HepG2 (cell line): Measurements from ENCODE around the gene FKBP10. TPM values are rescaled to one million over a fixed set of nuclear protein-coding genes. Genes with fewer than 3 reads are reported as not detected.

Experiments used
- AHR ChIP-seq: IDR thresholded peaks from 2 replicates; pipeline ENCODE4 v1.6.1; 2018; ENCODE audit warnings: missing genetic modification reagents, missing compliant biosample characterization
- FOXK1 ChIP-seq: sonication (generic); formaldehyde crosslinking; IDR thresholded peaks from 2 replicates; pipeline ENCODE4 v1.4.0; 2020; ENCODE audit warnings: low read depth, missing genetic modification reagents, borderline replicate concordance
- HDAC1 ChIP-seq: sonication (generic); formaldehyde crosslinking; IDR thresholded peaks from 2 replicates; pipeline ENCODE4 v1.5.1; 2020; ENCODE audit warnings: mild to moderate bottlenecking, missing genetic modification reagents
- KLF16 ChIP-seq, 2 experiments: sonication (generic) in 1 of 2; formaldehyde crosslinking in 1 of 2; IDR thresholded peaks; 2 replicates each; pipeline versions ENCODE4 v1.6.1 to v1.8.0; 2016 to 2023; ENCODE audit warnings: missing genetic modification reagents in 2 of 2, missing compliant biosample characterization in 1 of 2
- MAF1 ChIP-seq: sonication (generic); formaldehyde crosslinking; IDR thresholded peaks from 2 replicates; pipeline ENCODE4 v1.5.0; 2020; ENCODE audit warnings: missing genetic modification reagents, borderline replicate concordance
- NAIF1 ChIP-seq: sonication (generic); formaldehyde crosslinking; IDR thresholded peaks from 2 replicates; pipeline ENCODE4 v1.5.0; 2020; ENCODE audit warnings: mild to moderate bottlenecking, missing genetic modification reagents, borderline replicate concordance
- PAF1 ChIP-seq: IDR thresholded peaks from 2 replicates; pipeline ENCODE4 v1.6.1; 2016; ENCODE audit warnings: missing genetic modification reagents, missing compliant biosample characterization
- SAFB2 ChIP-seq: sonication (generic); formaldehyde crosslinking; IDR thresholded peaks from 2 replicates; pipeline ENCODE4 v1.5.1; 2020; ENCODE audit warnings: missing genetic modification reagents, low read depth, mild to moderate bottlenecking, borderline replicate concordance
- TAF15 ChIP-seq: fragments of 200-400 bp; formaldehyde crosslinking; IDR thresholded peaks from one replicate; pipeline ENCODE4 v1.6.1; 2018; ENCODE audit warnings: mild to moderate bottlenecking, low read depth, low read length; ENCODE audit not compliant: poor library complexity, severe bottlenecking
- ZNF232 ChIP-seq: sonication (generic); formaldehyde crosslinking; IDR thresholded peaks from 2 replicates; pipeline ENCODE4 v1.4.0; 2020; ENCODE audit warnings: missing genetic modification reagents, borderline replicate concordance
- ZNF326 ChIP-seq: sonication (generic); formaldehyde crosslinking; IDR thresholded peaks from 2 replicates; pipeline ENCODE4 v1.4.0; 2020; ENCODE audit warnings: missing genetic modification reagents, borderline replicate concordance
- ZNF33B ChIP-seq: sonication (generic); formaldehyde crosslinking; IDR thresholded peaks from 2 replicates; pipeline ENCODE4 v1.5.1; 2020; ENCODE audit warnings: mild to moderate bottlenecking, missing genetic modification reagents
- ZNF605 ChIP-seq: sonication (generic); formaldehyde crosslinking; IDR thresholded peaks from 2 replicates; pipeline ENCODE4 v1.8.0; 2022; ENCODE audit warnings: mild to moderate bottlenecking, missing genetic modification reagents
- ZNF768 ChIP-seq: sonication (generic); formaldehyde crosslinking; IDR thresholded peaks from 2 replicates; pipeline ENCODE4 v1.4.0; 2020; ENCODE audit warnings: missing genetic modification reagents
- polyA plus RNA-seq, 8 experiments: library from polyadenylated mRNA; depleted of rRNA in 3 of 8; stranded (reverse) in 7 of 8; unstranded in 1 of 8; fragments of >200 nt; fragmentation: Illumina TruSeq in 4 of 8; extraction: Trizol in 4 of 8; gene quantifications; 2 replicates each; pipeline versions ENCODE4 v1.2.1 to v1.2.3, GENCODE V29; 2011 to 2016; ENCODE audit warnings: low read depth in 4 of 8, missing spikeins in 1 of 8, mixed read lengths in 1 of 8; ENCODE audit not compliant: insufficient read depth in 1 of 8
- total RNA-seq, 5 experiments: library from RNA; depleted of rRNA; stranded (reverse); fragments of >200 nt; fragmentation: Illumina TruSeq; extraction: Trizol; gene quantifications; 2 replicates each; pipeline ENCODE4 v1.2.3, GENCODE V29; 2016; ENCODE audit warnings: low read depth in 1 of 5
- TF ChIP-seq, protein P1 (sequence below): sonication (generic); formaldehyde crosslinking; IDR thresholded peaks from 2 replicates; pipeline ENCODE4 v1.8.0; 2022; ENCODE audit warnings: low read depth, missing genetic modification reagents
- TF ChIP-seq, protein P2 (sequence below): IDR thresholded peaks from 2 replicates; pipeline ENCODE4 v1.4.0; 2020; ENCODE audit warnings: mild to moderate bottlenecking, missing genetic modification reagents
- TF ChIP-seq, protein P3 (sequence below), 2 experiments: fragments of 450-650 bp in 1 of 2; sonication (generic) in 1 of 2; formaldehyde crosslinking; IDR thresholded peaks; 2 replicates each; pipeline versions ENCODE4 v1.5.0 to v1.8.0; 2020 to 2022; ENCODE audit warnings: mild to moderate bottlenecking in 1 of 2, missing genetic modification reagents in 1 of 2
- TF ChIP-seq, protein P4 (sequence below): sonication (generic); formaldehyde crosslinking; conservative IDR thresholded peaks from 2 replicates; pipeline ENCODE4 v1.8.0; 2022; ENCODE audit warnings: low read depth, missing genetic modification reagents
- TF ChIP-seq, protein P5 (sequence below): IDR thresholded peaks from 2 replicates; pipeline ENCODE4 v1.6.1; 2012; ENCODE audit warnings: low read length, improper control_type of control experiment

FKBP10 gene
- total and polyA plus RNA-seq, 2 of the 13 experiments (the other 11 are each of a cell fraction or from before 2014, with no cell fraction given): 149 to 573 TPM

DNA sequence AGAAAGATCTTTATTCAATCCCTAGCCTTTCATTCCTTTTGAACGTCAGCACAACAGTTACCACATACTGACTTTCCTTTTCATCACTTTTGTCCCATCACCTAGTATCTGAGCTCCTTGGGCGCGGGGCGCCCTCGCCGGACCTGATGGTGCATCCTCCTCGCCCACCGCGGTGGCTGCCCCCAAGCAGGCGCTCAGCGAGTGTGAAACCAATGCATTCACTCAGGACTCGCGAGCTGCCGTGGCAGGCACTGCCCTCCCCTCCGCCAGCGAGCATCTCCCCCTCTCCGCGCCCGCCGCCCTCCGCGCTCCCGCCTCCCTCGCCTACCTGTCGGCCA is 51.7 kb downstream of the FKBP10 start (continued):
- TF ChIP-seq, protein P1, sequence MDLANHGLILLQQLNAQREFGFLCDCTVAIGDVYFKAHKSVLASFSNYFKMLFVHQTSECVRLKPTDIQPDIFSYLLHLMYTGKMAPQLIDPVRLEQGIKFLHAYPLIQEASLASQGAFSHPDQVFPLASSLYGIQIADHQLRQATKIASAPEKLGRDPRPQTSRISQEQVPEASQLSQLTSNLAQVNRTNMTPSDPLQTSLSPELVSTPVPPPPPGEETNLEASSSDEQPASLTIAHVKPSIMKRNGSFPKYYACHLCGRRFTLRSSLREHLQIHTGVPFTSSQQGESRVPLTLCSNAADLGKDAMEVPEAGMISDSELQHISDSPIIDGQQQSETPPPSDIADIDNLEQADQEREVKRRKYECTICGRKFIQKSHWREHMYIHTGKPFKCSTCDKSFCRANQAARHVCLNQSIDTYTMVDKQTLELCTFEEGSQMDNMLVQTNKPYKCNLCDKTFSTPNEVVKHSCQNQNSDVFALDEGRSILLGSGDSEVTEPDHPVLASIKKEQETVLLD: 0 out of 2 replicates have a peak, but pooled peaks have one; percentile 3
- TF ChIP-seq, protein P2, sequence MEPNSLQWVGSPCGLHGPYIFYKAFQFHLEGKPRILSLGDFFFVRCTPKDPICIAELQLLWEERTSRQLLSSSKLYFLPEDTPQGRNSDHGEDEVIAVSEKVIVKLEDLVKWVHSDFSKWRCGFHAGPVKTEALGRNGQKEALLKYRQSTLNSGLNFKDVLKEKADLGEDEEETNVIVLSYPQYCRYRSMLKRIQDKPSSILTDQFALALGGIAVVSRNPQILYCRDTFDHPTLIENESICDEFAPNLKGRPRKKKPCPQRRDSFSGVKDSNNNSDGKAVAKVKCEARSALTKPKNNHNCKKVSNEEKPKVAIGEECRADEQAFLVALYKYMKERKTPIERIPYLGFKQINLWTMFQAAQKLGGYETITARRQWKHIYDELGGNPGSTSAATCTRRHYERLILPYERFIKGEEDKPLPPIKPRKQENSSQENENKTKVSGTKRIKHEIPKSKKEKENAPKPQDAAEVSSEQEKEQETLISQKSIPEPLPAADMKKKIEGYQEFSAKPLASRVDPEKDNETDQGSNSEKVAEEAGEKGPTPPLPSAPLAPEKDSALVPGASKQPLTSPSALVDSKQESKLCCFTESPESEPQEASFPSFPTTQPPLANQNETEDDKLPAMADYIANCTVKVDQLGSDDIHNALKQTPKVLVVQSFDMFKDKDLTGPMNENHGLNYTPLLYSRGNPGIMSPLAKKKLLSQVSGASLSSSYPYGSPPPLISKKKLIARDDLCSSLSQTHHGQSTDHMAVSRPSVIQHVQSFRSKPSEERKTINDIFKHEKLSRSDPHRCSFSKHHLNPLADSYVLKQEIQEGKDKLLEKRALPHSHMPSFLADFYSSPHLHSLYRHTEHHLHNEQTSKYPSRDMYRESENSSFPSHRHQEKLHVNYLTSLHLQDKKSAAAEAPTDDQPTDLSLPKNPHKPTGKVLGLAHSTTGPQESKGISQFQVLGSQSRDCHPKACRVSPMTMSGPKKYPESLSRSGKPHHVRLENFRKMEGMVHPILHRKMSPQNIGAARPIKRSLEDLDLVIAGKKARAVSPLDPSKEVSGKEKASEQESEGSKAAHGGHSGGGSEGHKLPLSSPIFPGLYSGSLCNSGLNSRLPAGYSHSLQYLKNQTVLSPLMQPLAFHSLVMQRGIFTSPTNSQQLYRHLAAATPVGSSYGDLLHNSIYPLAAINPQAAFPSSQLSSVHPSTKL (CRISPR knock-in tag): no peak
- TF ChIP-seq SAFB2 (CRISPR knock-in tag) (no peak), PAF1 (CRISPR knock-in tag) (no peak), ZNF326 (CRISPR knock-in tag) (no peak), FOXK1 (no peak; the same call in 1 of the 2 replicates), ZNF768 (no peak), ZNF232 (CRISPR knock-in tag) (no peak), KLF16 (CRISPR knock-in tag; IDR thresholded peaks at IDR 0.05) (0 out of 4 replicates have a peak, but pooled peaks of 1 of the 2 experiments have one; percentile 51), MAF1 (0 out of 2 replicates have a peak, but pooled peaks have one; percentile 46), ZNF33B (CRISPR knock-in tag) (no peak), ZNF605 (CRISPR knock-in tag) (no peak), NAIF1 (CRISPR knock-in tag) (peak; percentile 62; the same call in 1 of the 2 replicates), HDAC1 (CRISPR knock-in tag) (no peak), AHR (CRISPR knock-in tag) (no peak), TAF15 (no peak)
- TF ChIP-seq, protein P3, sequence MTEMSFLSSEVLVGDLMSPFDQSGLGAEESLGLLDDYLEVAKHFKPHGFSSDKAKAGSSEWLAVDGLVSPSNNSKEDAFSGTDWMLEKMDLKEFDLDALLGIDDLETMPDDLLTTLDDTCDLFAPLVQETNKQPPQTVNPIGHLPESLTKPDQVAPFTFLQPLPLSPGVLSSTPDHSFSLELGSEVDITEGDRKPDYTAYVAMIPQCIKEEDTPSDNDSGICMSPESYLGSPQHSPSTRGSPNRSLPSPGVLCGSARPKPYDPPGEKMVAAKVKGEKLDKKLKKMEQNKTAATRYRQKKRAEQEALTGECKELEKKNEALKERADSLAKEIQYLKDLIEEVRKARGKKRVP (CRISPR knock-in tag; IDR thresholded peaks at IDR 0.05): peak in 1 of 2 experiments; percentile 63; a peak in 2 of 4 replicates
- TF ChIP-seq, protein P4, sequence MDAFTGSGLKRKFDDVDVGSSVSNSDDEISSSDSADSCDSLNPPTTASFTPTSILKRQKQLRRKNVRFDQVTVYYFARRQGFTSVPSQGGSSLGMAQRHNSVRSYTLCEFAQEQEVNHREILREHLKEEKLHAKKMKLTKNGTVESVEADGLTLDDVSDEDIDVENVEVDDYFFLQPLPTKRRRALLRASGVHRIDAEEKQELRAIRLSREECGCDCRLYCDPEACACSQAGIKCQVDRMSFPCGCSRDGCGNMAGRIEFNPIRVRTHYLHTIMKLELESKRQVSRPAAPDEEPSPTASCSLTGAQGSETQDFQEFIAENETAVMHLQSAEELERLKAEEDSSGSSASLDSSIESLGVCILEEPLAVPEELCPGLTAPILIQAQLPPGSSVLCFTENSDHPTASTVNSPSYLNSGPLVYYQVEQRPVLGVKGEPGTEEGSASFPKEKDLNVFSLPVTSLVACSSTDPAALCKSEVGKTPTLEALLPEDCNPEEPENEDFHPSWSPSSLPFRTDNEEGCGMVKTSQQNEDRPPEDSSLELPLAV (CRISPR knock-in tag): no peak
- TF ChIP-seq, protein P5, sequence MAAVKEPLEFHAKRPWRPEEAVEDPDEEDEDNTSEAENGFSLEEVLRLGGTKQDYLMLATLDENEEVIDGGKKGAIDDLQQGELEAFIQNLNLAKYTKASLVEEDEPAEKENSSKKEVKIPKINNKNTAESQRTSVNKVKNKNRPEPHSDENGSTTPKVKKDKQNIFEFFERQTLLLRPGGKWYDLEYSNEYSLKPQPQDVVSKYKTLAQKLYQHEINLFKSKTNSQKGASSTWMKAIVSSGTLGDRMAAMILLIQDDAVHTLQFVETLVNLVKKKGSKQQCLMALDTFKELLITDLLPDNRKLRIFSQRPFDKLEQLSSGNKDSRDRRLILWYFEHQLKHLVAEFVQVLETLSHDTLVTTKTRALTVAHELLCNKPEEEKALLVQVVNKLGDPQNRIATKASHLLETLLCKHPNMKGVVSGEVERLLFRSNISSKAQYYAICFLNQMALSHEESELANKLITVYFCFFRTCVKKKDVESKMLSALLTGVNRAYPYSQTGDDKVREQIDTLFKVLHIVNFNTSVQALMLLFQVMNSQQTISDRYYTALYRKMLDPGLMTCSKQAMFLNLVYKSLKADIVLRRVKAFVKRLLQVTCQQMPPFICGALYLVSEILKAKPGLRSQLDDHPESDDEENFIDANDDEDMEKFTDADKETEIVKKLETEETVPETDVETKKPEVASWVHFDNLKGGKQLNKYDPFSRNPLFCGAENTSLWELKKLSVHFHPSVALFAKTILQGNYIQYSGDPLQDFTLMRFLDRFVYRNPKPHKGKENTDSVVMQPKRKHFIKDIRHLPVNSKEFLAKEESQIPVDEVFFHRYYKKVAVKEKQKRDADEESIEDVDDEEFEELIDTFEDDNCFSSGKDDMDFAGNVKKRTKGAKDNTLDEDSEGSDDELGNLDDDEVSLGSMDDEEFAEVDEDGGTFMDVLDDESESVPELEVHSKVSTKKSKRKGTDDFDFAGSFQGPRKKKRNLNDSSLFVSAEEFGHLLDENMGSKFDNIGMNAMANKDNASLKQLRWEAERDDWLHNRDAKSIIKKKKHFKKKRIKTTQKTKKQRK: no peak
